Stimulated activated CD8-positive, alpha-beta memory T cell treated with anti-CD3 and anti-CD28 coated beads, Interleukin-7, amount 100 ng/mL, for 4 hours (primary cell): ENCODE results near the gene EGFL8.

Source experiments
- DNase-seq, 2 donors: peaks; one replicate each; pipeline ENCODE4 v3.0.0-alpha.2; 2020; ENCODE audit warnings: low read depth in 2 of 2

EGFL8 gene

DNA sequence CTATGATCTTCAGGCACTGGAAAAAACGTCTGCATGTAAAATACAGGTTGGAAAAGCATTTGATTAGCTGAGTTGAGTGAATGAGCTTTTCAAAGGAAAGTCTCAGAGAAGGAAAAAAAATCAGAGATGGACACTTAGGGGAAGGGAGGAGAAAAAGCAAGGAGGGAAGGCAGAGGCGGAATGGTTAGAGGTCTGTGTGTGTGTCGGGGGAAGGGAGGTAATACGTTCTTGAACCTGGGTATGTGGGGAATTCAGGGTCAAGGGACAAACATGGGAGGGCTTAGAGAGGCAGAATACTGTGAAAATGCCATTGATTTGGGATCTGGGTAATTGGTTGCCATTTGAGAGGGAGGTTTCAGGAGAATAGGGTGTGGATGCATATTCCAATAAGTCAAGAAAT is 17.7 kb upstream of the EGFL8 start:
- no peak for DNase-seq

DNA sequence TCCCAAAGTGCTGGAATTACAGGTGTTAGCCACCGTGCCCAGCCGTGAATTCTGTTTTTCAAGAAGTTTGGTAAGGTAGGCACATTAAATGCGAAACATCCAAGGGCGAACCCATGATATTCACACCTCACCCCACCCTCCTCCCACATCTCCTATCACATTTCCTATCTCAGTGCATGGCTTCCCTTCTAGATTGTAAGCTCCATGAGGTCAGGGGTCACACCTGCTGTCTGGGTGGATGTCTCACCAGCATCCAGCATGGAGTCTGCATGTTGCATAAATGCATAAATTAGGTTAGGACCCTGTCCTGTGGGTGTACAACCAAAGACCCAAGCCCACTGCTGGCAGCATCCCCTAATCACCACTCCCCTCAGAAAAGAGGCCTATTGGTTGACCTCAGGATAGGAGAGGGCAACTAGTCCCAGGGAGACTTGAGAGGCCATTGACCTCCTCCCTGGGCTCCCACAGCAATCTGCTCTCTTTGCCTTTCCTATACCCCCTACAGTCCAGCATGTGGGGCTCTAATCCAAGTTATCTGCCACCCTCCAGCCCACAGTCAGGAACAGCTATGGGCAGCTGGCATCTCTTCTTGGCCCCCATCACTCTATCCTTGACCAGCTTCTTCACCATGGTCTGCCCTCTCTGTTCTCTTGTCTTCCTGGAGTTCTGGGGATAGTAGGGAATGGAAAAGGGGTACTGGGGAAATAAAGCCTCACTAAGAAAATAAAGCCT is 16.8 kb upstream of the EGFL8 start:
- no peak for DNase-seq

DNA sequence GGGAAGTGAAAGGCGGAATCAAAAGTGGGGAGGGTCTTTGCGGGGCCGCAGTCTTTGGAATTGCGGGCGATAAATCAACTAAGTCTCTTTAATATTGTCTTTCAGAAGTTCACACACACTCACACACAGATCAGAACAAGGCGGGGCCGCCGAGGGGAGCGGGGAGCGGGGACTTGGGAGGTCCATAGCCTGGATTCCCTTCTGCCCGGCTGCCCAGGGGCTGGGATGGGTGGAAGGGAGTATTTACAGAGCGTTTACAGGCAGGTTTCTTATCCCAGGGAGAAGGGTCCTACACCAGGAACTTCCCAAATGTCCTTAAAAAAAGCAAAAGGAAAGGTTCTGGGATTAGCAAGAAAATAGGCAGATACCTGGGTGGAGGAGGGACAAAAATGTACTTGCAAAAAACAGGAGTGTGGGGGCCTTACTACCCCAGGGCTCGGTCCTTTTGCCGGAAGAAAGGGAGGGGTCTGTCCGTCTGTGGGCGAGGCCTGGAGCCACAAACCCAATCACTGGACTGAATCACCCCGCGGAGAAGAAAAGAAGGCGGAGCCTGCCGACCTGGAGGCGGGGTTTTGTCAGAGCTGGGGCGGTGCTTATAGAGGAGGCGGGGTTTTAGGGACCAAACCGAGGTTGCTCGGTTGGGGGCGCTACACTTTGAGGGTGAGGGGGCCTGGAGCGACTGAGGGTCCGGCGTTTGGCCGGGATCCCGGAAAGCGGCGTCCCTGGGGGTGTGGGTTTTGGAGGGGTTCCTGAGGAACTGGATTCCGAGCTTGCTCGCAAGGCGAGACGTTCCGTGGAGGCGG is 15.9 kb upstream of the EGFL8 start:
- peak; percentile 35 to 45 for DNase-seq

DNA sequence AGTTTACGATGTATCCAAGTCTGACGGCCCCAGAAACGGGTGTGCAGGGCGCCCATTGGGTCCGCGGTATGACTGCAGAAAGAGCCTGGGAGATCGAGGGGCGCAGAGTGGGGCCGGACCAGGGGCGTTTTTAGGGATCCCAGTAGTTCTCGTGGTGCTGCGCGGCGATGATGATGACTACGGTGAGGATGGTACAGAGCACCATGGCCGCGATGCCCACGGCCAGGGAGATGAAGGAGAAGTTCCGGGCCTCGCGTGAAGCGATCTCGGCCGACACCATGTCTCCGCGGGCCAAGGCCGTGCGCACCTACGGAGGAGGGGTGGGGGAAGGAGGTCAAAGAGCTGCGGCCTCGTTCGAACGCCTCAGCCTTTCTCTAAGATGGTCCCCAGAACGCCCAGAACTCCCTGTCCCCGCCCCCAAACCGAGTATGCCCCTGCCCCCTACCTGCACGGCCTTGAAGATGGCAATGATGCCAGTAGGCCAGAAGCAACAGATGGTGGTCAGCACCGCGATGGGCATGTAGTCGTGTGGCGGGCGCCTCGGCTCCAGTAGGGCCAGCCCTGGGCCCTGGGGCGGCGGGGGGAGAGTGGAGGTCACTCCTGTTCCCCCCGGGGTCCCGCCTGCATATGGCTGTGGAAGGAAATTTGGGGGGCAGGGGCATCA is 15.2 kb upstream of the EGFL8 start:
- no peak for DNase-seq

DNA sequence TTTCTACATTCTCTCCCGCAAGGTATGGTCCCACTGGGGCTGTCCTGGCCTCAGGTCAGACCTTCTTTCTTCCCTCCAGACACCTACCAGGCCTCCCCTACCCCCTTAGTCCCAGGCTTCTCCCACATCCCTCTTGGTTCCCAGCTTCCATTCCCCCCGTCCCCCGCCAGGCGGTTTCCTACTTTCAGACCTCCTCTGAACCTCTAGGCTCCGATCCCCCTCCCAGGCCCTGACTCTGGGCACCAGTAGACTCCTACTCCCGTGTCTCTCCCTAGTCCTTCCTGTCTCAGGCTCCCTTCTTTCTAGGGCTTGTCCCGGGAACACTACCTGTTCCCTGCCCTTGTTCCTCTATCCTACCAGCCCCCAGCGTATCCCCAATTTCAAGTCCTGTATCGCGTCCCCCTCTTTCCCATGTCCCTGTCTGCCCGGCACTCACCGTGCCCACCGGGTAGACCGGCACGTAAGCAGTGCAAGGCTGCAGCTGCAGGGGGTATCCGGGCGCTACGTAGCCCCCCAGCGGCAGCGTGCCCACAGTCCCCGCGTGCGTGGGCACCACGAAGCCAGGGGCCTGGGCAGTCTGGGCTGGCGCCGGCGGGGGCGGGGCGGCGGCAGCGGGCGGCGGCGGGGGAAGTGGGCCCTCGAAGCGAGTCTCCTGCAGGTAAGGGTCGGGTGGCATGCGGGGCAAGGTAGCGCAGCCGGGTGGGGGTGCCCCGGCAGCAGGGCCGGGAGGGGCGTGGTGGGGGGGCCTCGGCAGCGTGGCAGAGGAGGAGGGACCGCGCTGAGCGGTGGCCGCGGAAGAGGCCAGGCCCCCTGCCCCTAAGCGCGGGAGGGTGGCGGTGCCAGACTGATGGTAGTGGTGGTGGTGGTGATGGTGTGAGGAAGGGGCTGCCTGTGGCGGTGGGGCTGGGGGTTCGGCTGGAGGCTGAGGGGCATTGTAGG is 14.2 kb upstream of the EGFL8 start:
- DNase-seq: no peak

DNA sequence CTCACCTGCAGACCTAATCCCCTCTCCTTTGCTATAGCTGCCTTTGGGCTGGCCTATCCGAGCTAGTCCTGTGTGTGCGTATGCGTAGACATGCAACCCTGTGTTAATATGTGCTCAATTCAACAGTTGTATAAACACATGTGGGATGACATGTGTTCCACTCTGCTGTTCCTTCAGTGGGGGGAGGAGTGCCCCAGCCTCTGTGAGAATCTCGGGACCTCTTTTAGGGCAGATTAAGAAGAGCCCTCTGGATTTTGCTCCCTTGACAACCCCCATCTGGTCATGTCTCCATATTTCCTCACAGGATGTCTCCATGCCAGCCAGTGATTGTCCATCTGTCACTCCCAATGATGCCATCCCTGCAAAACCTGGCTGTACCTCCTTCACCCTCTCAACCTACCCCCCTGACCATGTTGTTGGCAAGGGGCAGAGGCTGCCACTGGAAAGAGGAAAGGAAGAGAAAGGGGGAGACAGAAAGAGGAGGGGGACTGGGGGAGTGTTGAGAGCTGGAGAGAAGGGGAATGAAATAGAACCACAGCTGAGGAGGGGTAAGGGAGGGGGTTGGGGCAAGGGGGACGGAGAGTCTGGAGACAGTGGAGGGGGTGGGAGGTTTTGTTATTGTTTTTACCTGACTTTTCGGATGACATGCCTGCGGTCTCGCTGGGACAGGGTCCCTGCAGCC is 13.1 kb upstream of the EGFL8 start:
- DNase-seq: no peak

DNA sequence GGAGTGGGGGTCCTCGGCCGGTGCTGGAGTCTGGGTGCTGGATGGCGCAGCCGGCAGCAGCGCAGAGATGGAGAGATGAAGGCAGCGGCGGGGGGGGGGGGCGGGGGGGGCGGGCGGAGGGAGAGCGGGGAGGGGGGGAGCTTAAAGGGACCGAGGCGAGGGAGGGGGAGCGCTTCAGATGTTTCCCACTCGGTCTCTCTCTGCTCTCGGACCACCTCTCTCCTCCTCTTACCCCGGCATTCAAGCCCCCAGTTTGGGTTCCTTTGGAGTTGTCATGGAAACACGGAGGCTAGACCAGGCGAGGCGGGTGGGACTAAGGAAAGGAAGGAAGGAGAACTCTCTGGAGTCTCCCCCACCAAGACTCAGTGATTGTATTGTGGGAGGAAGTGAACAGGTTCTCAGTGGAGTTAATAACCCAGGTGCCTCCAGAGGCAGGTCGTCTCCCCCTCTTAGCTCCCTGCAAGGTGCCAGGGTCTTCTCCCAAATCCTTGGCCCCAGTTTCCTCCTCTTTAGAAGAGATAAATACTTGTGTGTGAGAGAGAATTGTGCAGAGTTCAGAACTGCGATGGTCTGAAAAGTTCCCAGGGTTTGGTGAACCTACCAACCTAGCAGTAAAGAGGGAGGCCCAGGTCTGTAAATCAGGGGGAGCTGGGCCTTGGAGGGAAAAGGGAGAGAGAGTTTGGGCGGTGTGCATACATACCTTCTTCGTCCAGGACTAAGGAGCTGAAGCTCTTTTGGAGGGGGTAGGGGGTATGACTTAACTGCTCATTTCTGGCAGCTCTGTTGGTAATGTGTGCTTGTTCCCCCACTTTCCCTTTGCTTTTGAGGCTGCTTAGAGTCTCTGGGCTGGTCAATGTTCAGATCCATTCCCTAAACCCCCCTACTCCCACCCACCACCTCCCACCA is 12.3 kb upstream of the EGFL8 start, which contains the start of gene PRRT1:
Gene PRRT1 (minus strand): TSS at position 77 of the 906 bp plus-strand sequence. CDS start 112 bp downstream, outside the sequence.
- DNase-seq: no peak

DNA sequence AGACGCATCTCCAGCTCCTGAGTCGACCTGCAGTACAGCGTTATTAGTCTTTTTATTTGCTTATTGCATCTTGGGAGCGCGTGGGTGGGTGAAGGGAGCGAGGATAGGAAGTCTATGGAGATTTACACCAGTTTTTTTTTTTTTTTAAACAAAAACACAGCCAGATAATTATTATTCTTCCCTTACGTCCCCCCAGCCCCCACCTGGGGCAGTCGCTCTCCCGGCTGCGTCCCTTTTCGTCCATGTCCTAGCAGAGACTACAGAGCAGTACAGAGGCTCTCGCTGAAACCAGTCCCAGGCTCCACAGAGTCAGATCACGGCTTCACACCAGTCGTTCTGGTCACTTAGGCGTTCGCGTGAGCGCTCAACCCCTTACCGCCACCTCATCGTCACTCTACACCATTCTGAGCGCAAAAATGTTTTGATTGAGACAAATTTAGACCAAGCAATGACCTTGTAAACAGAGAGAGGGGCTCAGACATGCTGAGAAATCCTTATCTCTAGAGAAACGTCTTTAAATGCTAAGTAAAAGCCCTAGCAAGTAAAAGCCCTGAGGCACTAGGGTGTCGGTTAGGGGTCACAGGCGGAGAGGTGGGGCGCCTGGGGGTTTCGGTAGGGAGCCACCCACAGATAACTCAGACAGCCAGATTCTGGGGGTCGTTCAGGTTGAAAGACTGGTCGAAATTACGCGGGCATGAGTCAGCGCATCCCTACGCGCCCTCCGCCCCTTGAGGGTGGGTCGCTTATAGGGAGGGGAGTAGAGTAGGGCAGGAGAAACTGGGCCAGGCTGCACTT is 11.4 kb upstream of the EGFL8 start:
- DNase-seq: no peak

DNA sequence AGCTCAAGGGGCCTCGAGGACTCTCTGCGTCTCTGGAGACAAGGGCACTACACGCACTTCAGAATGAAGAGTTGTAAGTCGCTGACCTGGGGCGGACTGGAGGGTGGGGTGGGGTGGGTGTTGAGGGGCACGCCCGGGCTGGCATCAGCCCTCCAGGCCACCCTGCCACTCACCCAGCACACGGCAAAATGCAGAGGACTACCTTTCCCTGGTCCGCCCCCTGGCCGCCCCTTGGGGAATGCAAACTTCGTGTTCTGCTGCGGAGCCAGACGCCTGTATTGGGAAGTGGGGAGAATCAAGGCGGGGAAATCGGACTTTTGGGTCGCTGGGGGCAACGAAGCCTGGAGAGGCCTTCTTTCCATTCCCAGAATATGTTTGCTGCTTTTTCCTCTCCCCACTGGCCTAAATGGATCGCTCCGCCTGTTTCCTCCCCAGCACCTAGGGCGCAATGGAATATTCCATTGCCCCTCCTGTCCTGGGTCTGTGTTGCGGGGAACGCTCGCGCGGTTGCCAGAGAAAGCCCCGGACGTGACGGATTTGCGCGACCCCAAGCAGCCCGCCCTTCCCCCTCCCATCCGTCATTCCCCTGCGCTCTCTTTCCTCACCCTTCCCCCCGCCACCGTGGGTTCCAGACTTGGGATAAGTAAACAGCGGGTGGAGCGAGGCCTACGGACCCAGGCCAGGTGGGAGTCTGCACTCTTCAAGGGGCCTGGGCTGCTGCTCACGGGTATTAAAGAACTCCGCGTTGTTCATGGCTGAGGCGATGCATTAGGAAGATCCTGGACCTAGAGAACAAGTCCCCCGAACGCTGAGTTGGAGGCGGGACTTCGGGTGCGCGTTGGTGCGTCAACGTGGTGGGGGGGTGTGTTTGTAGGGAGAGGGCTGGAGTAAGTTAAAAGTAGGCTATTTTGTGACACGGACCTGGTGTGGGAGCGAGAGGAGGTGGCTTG is 10.6 kb upstream of the EGFL8 start, which contains the start of gene PPT2:
Gene PPT2 (plus strand): TSS at position 578 of the 950 bp plus-strand sequence. CDS start 454 bp downstream, outside the sequence.
- peak; percentile 70 to 72 for DNase-seq

DNA sequence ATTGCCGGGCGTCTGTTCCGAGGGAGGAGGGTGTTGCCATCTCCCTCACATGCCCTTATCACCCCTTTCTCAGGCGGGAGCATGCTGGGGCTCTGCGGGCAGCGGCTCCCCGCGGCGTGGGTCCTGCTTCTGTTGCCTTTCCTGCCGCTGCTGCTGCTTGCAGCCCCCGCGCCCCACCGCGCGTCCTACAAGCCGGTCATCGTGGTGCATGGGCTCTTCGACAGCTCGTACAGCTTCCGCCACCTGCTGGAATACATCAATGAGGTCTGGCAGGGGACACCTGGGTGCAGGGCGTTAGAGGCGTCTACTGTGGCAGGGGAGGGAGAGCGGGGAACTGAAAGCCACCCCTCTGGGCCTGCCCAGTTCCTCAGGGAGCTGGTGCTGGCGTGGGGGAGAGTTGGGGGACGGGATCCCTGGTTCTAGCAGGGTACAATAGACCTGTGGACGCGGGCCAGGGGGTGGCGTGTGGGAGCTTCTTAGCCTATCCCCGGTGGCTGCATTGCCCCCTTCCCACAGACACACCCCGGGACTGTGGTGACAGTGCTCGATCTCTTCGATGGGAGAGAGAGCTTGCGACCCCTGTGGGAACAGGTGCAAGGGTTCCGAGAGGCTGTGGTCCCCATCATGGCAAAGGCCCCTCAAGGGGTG is 9.8 kb upstream of the EGFL8 start:
- DNase-seq: peak; percentile 39 to 53

DNA sequence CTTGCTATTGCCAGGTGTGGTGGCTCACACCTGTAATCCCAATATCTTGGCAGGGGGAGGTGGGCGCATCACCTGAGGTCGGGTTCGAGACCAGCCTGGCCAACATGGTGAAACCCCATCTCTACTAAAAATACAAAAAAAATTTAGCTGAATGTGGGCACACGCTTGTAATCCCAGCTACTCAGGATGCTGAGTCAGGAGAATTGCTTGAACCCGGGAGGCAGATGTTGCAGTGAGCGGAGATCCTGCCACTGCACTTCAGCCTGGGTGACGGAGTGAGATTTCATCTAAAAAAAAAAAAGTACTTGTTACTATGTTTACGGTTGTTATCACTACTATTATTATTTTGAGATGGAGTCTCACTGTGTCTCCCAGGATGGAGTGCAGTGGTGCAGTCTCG is 7.5 kb upstream of the EGFL8 start:
- DNase-seq: no peak

DNA sequence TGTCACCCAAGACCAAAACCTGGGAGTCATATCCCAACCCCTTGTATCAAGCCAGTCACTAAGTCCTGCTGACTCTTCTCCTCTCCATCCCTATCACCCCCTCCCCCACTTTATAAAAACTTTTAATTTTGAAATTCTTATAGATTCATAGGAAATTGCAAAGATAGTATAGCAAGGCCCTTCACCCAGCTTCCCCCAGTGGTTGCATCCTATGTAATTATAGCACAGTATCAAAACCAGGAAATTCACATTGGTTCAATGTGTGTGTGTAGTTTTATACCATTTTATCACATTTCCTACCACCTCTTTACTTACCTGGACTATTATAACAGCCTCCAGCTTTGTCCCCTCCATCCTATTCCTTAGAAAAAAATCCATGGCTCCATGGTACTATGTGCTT is 6.3 kb upstream of the EGFL8 start:
- DNase-seq: no peak

DNA sequence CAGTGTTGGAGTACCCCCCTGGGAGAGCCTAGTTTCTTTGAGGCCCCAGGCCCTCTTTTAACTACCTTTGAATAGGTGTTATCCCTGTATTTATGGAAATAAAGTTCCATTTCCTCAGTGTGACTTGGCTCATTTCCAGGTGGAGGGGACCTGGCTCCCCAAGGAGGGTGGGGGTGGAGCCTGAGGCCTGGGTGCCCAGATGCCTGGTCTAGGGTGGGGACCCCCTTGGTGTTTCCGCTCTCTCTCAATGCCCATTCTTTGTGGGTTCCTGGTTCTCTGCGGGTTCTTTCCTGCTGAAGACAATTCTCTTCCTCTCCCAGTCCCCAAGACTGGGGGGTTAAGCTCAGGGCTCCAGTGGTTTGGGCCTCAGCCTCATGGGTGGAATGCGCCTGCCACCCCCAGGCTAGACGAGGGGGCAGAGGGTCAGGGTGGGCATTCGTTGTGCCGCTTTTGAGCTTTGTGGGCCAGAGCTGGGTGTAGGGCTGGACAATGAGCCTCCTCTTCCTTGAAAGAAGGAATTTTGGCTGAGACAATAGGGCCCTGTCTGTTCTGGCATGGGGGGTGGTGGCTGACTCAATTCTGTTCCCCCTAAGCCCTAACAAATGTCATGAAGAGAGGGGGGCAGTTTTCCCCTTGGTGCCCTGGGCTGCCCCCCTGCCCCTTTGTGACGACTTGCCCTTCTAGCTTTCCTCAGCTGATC is 686 bp upstream of the EGFL8 start:
- DNase-seq: no peak

DNA sequence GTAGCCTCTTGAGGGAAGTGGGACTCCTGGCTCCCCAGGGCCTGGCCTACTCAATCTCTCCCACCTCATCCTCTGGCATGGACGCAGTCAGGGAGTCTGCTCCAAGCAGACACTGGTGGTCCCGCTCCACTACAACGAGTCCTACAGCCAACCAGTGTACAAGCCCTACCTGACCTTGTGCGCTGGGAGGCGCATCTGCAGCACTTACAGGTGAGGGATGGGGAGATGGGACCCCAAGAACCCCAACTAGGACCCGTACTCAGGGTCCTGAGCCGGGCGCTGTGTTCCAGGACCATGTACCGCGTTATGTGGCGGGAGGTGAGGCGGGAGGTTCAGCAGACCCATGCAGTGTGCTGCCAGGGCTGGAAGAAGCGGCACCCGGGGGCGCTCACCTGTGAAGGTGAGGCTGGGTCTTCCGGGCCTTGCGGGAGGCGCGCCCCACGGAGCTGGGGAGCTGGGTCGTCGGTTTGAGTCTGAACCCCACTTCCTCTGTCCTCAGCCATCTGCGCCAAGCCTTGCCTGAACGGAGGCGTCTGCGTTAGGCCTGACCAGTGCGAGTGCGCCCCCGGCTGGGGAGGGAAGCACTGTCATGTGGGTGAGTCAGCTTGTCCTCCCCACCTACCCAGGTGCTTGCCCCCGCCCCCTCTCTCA is 2.1 kb downstream of the EGFL8 start:
- DNase-seq: no peak

DNA sequence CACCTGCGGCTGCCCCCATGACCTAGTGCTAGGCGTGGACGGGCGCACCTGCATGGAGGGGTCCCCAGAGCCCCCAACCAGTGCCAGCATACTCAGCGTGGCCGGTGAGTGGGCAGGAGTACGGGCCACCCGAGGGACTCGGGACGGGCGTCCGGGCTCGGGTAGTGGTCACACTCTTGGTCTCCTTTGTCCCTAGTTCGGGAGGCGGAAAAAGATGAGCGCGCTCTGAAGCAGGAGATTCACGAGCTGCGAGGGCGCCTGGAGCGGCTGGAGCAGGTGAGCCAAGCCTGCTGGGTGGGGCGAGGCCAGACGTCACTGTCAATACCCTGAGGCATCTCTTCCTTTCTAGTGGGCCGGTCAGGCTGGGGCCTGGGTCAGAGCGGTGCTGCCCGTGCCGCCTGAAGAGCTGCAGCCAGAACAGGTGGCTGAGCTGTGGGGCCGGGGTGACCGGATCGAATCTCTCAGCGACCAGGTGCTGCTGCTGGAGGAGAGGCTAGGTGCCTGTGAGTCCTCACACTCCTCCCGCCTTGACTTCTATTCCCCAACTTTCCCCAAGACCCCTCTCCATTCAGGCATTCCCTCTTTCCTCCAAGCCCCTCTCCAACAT is 2.9 kb downstream of the EGFL8 start:
- no peak for DNase-seq
